Esophagus (tissue), 2 donors: ENCODE data around the gene ZDHHC22. TPM values are rescaled to one million over a fixed set of nuclear protein-coding genes. Genes with fewer than 3 reads are reported as not detected.

Source experiments
- polyA plus RNA-seq, 2 donors: library from polyadenylated mRNA; stranded (reverse); fragments of 200-250 nt; gene quantifications; one replicate each; pipeline ENCODE4 v1.2.3, GENCODE V29; 2013
- donor health status: healthy with polysubstance abuse.
- donor health status: Bipolar disorder and iron deficiency.

Gene ZDHHC22
- polyA plus RNA-seq, 2 donors, result not detected

Other genes starting within 250 kb of the ZDHHC22 start
- gene IRF2BPL, start 113.1 kb downstream of the ZDHHC22 start, polyA plus RNA-seq, result 1 to 10 TPM; 3.5 to 9.5 TPM
- 10 to 100 TPM in 1 of 2 donors, 1 to 10 TPM in 1; 9.3 to 12.0 TPM for gene CIPC, start 43.5 kb downstream of the ZDHHC22 start, polyA plus RNA-seq
- 10 to 100 TPM in 1 of 2 donors, 1 to 10 TPM in 1; 3.7 to 11.1 TPM for gene TMEM63C, start 40.0 kb upstream of the ZDHHC22 start, polyA plus RNA-seq
- gene NGB, start 129.4 kb upstream of the ZDHHC22 start, polyA plus RNA-seq, result under 1 TPM in 1 of 2 donors, not detected in 1; 0.04 TPM
- 10 to 100 TPM in 1 of 2 donors, 1 to 10 TPM in 1; 5.8 to 11.5 TPM for gene POMT2, start 179.1 kb upstream of the ZDHHC22 start, polyA plus RNA-seq
- gene GSTZ1, start 179.2 kb upstream of the ZDHHC22 start, polyA plus RNA-seq, result 10 to 100 TPM; 22.2 to 34.2 TPM
- gene TMED8, start 235.3 kb upstream of the ZDHHC22 start, polyA plus RNA-seq, result 1 to 10 TPM; 1.5 to 2.0 TPM
- under 1 TPM; 0.34 to 0.41 TPM for gene SAMD15, start 235.6 kb upstream of the ZDHHC22 start, polyA plus RNA-seq